ENCODE results near the gene COLGALT1.
"Not testable (repeated sequence)": the region's sequence is repeated elsewhere in the genome, so short reads cannot be mapped to it uniquely, and the experiment has no call there.

The COLGALT1 gene

GRCh38 chr19:17555480-17555928 lies at the start of gene COLGALT1:
Gene COLGALT1, plus strand, starts transcription at chr19:17555649. Its CDS starts 65 bp downstream, at chr19:17555714.
- DNase-seq, result peak; percentile 94 to 98

DNA sequence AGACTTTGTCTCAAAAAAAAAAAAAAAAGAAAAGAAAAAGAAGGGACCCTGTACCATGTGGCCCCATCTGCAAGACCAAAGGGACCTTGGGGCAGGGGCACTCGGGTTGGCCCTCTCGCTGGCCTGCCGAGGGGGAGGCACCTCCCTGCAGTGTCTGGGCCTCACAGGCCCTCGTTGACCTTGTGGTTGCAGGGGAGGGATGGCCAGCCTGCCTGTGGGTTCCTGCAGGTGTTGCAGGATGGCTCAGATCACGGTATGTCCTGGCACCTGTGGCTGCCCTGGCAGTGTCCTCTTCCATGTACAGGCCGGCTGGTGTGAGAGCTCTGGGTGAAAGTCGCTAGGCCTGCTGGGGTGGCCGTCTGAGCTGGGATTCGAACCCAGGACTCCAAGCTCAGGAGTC lies 48.7 kb upstream of the COLGALT1 start:
- DNase-seq, result no peak

DNA sequence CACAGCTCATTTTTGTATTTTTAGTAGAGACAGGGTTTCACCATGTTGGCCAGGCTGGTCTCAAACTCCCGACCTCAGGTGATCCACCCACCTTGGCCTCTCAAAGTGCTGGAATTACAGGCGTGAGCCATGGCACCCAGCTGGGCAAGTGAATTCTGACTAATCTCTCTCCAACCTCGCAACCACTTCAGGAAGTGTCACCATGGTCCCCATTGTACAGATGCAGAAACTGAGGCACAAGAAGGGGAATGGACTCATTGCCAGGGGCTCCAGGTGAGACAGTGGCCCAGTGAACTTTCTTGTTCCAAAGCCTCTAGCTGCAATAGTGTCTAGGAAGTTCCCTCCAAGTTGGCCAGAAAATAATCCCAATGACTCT lies 46.9 kb upstream of the COLGALT1 start:
- not testable (repeated sequence) for DNase-seq

- DNase-seq, result no peak
Measured at GRCh38 chr19:17510220-17510993, 45.0 kb upstream of the COLGALT1 start.

DNA sequence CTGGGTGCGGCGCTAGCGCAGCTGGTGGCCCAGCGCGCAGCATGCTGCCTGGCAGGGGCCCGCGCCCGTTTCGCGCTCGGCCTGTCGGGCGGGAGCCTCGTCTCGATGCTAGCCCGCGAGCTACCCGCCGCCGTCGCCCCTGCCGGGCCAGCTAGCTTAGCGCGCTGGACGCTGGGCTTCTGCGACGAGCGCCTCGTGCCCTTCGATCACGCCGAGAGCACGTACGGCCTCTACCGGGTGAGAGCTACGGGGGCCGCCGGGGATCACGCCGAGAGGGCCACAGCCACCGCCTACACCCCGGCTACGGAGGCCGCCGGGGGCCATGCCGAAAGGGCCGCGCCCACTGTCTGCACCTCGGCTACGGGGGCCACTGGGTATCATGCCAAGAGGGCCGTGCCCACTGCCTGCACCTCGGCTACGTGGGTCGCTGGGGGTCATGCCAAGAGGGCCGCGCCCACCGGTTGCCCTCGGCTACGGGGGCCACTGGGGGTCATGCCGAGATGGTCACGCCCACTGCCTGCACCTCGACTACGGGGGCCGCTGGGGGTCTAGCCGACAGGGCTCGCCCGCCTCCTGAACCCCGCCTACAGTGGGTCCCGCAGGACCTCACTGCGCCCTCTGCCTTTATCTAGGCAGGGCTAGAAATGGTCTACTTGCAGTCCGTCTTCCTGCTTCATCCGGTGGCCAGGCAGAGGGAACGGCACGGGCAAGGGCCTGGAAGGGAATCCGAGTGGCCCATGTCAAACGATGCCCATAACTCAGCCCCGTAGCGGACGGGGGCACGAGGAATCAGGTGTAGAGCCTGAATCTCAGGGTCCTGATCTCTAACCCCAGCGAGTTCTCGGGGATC lies 43.5 kb upstream of the COLGALT1 start:
- DNase-seq, result peak; percentile 85 to 86

DNA sequence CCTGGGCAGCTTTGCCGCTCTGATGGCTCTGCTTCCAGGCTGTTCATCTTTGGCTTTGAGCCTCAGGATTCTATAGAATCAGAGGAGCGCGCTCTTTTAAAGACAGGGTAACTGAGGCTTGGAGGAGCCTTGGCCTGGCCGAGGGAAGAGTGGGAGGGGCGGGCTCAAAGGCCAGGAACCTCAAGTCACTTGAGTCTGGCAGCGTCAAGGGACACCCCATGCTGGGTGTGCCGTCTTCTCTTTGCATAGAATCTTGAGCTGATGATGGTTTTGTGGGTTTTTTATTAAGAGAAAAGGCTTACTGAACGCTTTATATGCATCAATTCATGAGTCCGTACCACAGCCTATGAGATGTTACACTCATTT lies 42.9 kb upstream of the COLGALT1 start:
- no peak for DNase-seq

- no peak for DNase-seq
Measured at GRCh38 chr19:17515408-17516149, 39.9 kb upstream of the COLGALT1 start.

DNA sequence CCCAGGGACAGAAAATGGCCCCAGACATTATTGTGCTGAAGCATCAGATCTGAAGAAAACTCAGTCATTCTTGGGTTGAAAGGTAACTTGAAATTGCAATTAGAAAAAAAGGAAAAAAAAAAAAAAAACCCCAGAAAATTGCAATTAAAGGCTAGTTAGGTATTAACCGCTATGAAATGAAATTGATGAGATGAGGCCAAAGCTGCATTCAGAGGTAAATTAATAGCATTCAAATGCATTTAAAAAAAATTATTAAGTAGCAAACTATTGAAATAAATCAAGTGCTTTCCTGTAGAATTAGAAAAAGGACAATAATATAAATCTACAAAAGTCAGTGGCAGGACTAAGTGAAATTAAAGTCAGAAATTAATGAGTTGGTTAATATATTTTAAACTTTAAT lies 37.6 kb upstream of the COLGALT1 start:
- no peak for DNase-seq

- not testable (repeated sequence) for DNase-seq
Measured at GRCh38 chr19:17518654-17519053, 36.8 kb upstream of the COLGALT1 start.

DNA sequence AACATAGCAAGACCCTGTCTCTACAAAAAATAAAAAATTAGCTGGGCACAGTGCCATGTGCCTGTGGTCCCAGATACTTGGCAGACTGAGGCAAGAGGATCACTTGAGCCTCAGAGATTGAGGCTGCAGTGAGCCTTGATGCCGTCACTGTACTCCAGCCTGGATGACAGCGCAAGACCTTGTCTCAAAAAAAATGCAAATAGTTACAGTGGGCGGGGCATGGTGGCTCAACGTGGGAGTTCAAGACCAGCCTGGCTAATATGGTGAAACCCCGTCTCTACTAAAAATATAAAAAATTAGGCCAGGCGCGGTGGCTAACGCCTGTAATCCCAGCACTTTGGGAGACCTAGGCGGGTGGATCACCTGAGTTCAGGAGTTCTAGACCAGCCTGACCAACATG lies 35.5 kb upstream of the COLGALT1 start:
- DNase-seq, result no peak

DNA sequence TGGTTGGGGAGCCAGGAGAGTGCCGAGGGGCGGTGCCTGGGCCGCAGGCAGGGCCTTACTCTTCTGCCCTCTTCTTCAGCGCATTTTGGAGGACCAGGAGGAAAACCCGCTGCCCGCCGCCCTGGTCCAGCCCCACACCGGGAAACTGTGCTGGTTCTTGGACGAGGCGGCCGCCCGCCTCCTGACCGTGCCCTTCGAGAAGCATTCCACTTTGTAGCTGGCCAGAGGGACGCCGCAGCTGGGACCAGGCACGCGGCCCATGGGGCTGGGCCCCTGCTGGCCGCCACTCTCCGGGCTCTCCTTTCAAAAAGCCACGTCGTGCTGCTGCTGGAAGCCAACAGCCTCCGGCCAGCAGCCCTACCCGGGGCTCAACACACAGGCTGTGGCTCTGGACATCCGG lies 34.6 kb upstream of the COLGALT1 start:
- DNase-seq, result no peak

DNA sequence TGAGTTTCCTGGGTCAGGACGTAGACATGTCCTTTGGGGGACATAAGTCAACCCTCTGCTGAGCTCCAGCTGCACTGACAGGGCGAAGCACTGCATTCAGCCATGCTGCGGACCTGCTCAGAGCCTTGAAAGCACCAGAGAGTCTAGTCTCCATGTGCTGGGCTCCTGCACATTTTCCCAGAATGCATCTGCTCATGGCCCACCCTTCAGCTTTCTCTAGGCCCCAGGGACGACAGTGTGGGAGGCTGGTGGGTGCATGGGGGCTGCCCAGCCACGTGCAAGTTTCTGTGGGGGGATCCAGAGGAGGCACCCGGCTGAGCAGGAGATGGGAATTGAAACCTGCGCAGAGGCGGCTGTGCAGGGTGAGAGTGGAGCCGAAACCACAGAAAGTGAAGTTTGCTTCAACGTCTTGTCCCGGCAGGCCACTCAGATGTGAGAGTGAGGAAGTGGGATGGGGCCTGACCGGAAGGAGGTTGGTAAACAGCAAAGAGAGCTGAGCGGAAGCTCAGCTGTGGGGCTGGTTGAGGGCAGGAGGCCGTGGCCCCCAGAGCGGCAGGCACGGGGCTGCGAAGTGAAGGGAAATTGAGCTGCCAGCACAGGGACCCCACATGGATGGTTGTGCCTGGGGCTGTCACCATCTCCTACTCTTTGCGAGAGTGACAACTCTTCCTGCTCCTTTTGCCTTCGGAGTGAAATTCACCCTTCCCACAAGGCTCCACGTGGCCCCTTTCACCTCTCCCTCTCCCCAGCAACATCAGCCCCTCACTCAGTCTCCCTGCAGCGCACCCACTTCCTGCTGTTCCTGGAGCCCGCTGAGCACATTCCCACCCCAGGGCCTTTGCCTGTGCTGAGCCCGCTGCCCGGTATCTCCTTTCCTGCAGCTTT lies 32.2 kb upstream of the COLGALT1 start:
- peak in 1 of 2 experiments; percentile 35 for DNase-seq

- no peak for DNase-seq
Measured at GRCh38 chr19:17524651-17525050, 30.8 kb upstream of the COLGALT1 start.

DNA sequence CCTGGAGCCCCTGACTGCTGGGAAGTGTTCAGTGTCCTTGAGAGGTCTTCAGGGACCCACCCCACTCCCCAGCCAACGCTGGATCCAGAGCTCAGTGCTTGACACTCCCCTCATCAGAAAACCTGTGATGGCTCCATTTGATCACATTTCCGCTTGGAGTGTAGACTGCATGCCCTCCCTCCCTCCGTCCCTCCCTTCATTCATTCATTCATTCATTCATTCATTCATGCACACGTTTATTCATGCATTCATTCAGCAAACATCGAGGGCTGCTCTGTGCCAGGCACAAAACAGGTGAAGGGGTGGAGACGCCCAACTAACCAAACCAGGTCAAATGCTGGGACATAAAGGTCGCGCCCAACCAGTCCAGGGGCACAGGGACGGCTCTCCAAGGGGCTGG lies 30.3 kb upstream of the COLGALT1 start:
- no peak for DNase-seq

DNA sequence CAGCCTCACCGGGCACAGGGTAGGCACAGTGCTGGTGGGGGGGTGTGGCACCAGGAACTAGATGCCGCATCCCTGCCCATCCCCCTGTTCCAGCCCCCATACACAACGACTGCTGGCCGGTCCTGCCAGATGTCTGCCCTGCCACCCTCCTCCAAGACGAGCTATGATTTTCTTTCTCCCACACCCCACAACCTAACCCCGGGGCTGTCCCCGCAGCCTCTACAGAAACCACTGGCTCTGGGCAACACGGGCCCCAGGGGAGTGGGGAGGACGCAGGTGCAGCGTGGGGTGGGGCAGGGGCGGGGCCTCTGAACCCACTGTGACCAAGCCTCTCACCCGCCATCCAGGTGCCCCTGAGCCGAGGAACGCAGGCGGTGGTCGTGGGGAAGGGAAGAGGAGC lies 28.5 kb upstream of the COLGALT1 start:
- no peak for DNase-seq

GRCh38 chr19:17527326-17527725 lies 28.1 kb upstream of the COLGALT1 start:
- no peak for DNase-seq

DNA sequence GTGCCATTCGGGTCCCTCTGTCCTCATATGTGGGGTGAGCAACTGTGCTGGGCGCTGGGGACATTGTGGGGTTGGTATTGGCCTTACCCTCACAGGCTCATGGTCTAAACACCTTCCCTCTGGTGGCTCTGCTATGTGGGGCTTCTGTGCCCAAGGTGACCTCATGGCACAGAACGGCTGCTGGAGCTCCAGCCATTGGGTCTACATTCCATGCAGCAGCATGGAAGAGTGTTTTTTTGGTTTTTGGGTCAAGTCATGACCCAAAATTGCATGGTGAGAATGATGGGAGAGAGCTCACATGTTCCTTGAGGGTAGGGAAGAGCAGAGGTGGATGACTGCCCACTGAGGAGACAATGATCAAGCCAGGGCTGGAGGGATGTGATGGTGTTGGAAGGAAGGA lies 26.8 kb upstream of the COLGALT1 start:
- no peak for DNase-seq

- DNase-seq, result no peak
Measured at GRCh38 chr19:17529239-17530158, 25.9 kb upstream of the COLGALT1 start.

DNA sequence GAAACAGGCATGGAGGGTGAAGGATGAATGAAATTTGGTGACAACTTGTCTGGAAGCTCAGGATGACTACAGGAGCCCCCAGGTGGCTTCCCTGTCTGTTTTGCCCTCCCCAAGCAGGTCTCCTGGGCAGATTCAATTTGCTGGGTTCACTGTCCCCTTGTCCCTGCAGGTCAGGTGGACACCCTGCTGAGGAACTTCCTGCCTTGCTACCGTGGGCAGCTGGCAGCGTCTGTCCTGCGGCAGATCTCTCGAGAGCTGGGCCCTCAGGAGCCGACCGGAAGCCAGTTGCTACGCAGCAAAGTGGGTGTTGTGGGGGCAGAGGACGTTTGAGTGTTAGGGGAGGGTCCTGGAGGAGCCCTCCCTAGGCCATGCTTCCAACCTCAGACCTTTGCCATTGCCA lies 24.9 kb upstream of the COLGALT1 start:
- peak; percentile 66 to 88 for DNase-seq

DNA sequence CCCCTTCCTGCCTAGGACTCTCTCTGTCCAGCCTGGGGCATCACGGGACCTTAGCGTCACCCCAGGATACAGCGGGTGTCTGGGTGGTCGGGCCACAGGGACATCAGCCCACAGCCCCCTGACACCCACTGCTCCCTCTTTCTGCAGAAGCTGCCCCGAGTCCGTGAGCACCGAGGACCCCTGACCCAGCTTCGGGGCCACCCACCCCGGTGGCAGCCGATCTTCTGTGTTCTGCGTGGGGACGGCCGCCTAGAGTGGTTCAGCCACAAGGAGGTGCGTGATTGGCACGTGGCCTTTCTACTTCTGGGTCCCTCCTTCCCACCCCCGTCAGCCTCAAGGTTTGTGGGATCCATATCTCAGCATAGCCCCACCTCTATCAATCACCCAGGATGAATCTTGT lies 23.3 kb upstream of the COLGALT1 start:
- no peak for DNase-seq

DNA sequence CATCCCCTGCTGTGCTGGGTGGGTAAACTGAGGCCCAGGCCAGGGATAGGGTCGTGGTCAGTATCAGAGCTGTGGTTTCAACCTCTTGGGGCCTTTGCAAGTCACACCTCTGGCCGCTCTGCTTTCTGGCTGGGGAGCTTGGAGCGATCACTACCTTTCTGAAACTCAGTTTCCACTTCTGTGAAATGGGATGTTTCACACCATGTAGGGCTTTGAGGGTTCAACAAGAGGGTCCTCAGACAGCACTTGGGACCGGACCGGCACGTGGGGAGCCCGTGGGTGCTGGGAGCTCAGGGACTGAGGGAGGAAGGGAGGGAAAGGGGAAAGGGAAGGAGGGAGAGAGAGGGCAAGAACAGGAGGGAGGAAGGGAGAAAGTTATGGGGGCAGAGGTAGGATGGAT lies 22.9 kb upstream of the COLGALT1 start:
- DNase-seq, result no peak

Data from SHP77 (cell line).